Fibroblast of lung (primary cell): Measurements from ENCODE around the gene CCZ1.
"Not testable (repeated sequence)": the region's sequence is repeated elsewhere in the genome, so short reads cannot be mapped to it uniquely, and the experiment has no call there.

Experiments
- CTCF ChIP-seq, 2 donors: IDR thresholded peaks in 1 of 2; conservative IDR thresholded peaks in 1 of 2; 1 replicate in 1 of 2; 2 replicates in 1 of 2; pipeline ENCODE4 v1.5.1; 2011 to 2012; ENCODE audit warnings: low read length in 2 of 2, control low read depth in 1 of 2, inconsistent platforms in 1 of 2, low read depth in 1 of 2, mild to moderate bottlenecking in 1 of 2
- EZH2 ChIP-seq: IDR thresholded peaks from 2 replicates; pipeline ENCODE4 v1.5.1; 2012; ENCODE audit warnings: low read length, control low read depth, mild to moderate bottlenecking; ENCODE audit errors: missing control alignments

DNA sequence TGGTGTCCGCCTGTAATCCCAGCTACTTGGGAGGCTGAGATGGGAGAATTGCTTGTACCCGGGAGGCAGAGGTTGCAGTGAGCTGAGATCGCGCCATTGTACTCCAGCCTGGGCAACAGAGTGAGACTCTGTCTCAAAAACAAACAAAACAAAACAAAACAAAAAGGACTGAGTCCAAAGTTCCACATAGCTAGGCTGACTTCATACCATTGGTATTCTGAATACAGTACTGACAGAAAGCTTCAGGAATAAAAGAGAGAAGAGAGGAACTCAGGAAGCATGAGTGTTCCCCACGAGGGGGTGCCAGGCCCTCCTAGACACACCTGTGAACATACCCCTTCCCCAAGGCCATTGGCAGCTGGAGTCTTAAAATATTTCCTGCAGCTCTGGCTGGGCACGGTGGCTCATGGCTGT lies 29.6 kb upstream of the CCZ1 start:
- TF ChIP-seq CTCF (conservative IDR thresholded peaks at IDR 0.05 in 1 of 2, IDR thresholded peaks at IDR 0.05 in 1 of 2; ENCODE audit: low read depth in 1 of 2, low read length in 2 of 2); EZH2: not testable (repeated sequence)
